Fibroblast of skin of left biceps (primary cell): ENCODE results near the gene SLC26A2.
"Not testable (repeated sequence)": the region's sequence is repeated elsewhere in the genome, so short reads cannot be mapped to it uniquely, and the experiment has no call there.

Source experiments
- DNase-seq, 2 experiments: peaks; one replicate each; pipeline ENCODE4 v3.0.0-alpha.2; 2013; ENCODE audit warnings: low read depth in 2 of 2

The SLC26A2 gene

GRCh38 chr5:149936700-149937091 lies 23.9 kb upstream of the SLC26A2 start:
- DNase-seq = no peak

DNA sequence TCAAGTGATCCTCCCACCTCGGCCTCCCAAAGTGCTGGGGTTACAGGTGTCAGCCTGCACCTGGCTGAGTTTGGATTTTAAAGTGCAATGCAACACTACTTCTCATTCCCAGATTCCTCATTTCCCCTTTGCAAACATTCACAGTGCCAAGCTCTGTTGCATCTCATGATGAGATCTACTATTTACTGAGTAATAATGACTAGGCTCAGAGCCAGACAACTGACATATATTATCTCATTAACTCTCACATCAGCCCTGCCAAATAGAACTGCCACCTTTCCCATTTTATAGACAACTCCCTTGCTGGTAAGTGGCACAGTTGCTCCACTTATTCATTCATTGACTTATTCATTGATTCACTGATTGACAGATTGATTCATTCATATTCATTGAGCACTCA lies 22.9 kb upstream of the SLC26A2 start:
- no peak for DNase-seq

DNA sequence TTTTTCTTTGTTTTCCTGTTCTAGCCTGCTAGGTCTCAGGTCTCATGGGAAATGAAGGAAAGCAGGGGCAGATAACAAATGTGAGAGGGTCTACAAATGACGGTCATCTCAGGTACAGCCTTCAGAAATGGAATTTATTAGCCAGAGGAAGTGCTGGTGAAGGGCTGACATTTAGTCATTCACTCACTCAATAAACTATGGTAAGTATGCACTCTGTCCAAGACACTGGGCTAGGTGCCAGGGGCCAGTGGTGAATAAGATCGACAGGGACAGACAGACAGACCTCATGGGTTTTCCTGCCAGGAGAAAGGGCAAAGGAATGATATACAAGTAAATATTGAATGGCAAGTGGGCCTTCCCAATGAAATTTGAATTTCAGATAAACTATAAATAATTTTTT lies 22.3 kb upstream of the SLC26A2 start:
- DNase-seq = no peak

GRCh38 chr5:149938791-149939358 lies 21.7 kb upstream of the SLC26A2 start:
- DNase-seq = no peak

GRCh38 chr5:149939546-149939945 lies 21.0 kb upstream of the SLC26A2 start:
- no peak for DNase-seq

GRCh38 chr5:149940077-149940574 lies 20.4 kb upstream of the SLC26A2 start:
- DNase-seq = no peak

DNA sequence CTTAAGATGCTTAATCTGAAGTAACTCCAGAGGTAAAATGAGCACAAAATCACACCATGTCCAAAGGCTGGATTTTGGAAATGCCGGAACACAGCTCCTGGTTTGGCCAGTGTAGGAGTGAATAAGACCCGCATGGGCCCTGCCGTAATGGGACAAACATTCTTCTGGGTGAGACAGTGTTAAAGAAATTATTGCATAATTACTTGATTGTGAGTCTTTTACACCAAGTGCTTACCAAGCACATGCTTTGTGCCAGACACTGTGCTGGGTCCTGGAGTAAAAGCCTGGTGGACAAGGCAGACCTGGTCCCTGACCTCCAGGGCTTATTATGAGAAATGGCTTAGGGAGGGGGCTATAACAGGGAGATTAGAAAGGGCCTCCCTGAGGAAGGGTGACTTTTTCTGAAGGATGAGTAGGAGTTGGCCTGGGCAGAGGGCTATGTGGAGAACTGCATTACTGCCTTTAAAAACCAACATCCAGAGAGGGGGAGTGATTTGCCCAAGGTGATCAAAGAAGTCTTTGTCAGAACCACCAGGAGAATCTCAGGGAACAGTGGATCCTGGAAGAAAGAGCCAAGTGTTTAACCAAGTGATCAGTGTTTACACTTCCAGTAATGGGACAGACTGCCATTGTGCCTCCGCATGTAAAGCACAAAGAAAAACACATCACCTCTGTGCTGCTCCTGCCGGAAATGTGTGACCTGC lies 19.5 kb upstream of the SLC26A2 start:
- no peak for DNase-seq

DNA sequence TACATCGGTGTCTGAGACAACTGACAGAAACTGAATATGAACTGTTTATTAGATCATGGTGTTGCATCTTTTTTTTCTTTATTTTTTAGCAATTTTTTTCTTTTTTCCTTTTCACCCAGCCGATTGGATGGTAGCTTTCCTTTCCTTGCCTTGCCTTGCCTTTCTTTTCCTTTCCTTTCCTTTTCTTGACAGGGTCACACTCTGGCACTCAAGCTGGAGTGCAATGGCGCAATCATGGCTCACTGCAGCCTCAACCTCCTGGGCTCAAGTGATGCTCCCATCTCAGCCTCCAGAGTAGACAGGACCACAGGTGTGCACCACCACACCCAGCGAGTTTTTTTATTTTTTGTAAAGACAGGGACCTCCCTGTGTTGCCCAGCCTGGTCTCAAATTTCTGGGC lies 18.8 kb upstream of the SLC26A2 start:
- DNase-seq = no peak

- no peak for DNase-seq
These were observed 18.4 kb upstream of the SLC26A2 start for GRCh38 chr5:149942199-149942598.

DNA sequence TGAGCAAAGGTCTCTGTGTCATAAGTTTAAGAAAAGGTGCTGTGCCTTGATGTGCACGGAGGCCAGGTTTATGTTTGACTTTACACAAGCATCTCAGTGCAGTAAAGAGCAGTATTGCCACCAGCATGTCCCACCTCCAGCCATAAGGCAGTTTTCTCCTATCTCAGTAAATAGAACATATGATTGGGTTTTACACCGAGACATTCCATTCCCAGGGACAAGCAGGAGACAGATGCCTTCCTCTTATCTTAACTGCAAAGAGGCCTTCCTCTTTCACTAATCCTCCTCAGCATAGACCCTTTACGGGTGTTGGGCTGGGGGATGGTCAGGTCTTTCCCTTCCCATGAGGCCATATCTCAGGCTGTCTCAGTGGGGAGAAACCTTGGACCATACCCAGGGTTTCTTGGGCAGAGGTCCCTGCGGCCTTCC lies 17.8 kb upstream of the SLC26A2 start:
- not testable (repeated sequence) for DNase-seq

GRCh38 chr5:149943177-149943949 lies 17.2 kb upstream of the SLC26A2 start:
- not testable (repeated sequence) for DNase-seq

DNA sequence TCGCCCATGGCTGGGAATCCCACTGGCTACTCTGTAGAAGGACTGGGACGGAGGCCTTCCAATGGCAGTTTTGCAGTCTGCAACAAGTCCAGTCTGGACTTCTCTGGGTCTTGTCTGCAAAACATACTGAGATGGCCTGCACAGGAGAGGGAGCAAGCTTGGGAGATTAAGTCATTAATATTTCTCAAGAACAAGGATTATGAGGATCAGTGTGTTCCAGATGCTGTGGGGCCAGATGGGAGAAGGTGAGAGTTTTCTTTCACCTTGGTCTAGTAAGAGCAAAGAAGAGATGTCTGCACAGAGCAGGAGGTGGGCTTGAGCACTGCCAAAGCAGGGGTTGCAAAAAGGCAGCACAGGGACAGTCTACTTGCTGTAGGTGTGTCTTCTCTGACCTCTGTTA lies 15.9 kb upstream of the SLC26A2 start, which contains the start of gene PDE6A:
PDE6A (minus strand) TSS at position 128 of the 400 bp plus-strand sequence; CDS start at position 8, 120 bp downstream.
- no peak for DNase-seq

GRCh38 chr5:149946118-149946517 lies 14.4 kb upstream of the SLC26A2 start:
- DNase-seq = no peak

DNA sequence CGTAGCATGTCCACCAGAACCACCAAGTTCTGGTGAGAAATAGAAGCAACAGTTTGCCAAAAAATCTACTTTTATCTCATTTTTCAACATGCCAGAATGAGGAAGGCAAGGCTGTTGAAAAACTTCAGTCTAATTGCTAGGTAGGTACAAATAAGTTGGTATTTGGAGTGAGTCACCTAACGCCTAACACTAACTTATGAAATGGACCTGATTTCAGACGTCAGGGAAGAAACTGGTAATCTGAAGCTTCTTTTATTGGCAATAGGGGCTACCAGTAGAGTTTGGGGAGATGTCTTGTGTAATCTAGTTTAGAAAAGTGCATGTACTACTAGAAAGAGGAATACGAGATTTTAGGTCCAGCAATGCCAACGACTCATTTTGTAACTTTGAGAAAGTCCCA lies 11.6 kb upstream of the SLC26A2 start:
- DNase-seq = no peak

DNA sequence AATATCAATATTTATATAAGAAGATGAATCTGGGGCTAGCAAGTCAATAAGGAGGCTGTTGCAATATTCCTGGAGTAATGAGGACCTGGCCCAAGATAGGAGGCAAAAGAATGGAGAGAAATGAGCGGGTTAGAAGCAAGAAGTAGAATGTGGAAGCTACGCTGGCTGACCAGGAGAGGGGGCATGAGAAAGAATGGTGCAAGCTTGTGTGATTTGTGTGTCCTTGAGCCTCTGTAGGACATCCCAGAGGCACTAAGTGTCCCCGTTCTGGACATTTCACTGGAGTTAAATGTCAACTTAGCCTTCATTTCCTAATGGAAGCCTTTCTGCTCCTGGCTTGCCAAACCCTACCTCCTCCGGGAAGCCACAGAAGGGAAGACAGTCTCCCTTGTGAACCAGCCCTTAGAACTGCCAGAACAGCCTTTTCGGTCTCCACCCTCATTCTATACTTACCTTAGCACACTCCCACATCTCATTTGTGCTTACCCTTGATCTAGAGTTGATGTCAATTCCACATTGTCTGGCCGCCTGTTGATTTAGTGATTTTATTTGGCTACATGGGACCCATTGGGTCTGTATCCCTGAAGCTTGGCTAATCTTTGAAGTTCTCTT lies 9.3 kb upstream of the SLC26A2 start:
- DNase-seq = no peak

DNA sequence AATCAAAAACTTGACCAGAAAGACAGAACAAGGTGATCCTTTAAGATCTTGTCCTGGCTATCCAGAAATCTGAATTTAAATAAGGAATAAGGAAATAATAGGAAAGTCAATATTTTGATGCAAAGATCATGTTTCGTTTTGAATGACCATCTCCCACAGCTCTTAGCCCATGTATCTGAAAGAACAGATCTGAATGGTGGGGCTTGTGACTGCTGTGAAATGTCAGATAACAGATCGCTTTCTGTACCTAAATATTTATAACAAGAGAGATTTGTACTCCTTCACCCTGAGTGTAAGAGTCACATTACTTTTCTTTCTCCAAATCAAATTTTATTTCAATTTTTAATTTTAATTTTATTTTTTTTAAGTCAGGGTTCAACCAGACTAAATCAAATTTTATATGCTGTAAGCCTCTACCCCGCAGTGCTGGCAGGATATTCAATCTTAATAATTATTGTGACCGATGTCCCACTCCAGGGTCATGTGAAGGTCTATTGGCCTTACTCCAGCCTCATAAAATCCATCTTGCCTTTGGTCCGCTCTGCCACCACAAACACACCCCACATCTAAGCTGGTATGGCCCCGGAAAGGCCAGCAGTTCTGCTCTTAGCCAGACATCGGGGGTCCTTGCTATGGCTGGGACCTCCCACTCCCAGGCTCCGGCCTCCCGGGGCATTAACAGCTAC lies 7.0 kb upstream of the SLC26A2 start:
- DNase-seq = no peak

DNA sequence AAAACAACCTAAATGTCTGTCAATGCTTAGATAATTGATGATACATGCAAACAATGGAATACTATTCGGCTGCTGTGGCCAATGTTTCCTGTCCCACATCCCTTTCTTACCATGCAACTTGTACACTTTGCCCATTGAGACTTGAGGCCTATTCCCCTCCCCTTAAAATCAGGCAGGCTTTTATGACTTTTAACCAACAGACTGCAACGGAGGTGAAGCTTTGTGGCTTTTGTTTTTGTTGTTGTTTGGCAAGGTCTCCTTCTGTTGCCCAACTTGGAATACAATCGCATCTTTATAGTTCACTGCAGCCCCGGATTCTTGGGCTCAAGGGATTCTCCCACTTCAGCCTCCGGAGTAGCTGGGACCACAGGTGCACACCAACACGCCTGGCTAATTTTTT lies 5.8 kb upstream of the SLC26A2 start:
- no peak for DNase-seq

- DNase-seq = no peak
These were observed 3.9 kb upstream of the SLC26A2 start for GRCh38 chr5:149956685-149957084.

GRCh38 chr5:149957855-149958254 lies 2.7 kb upstream of the SLC26A2 start:
- no peak for DNase-seq

GRCh38 chr5:149959406-149960236 lies 937 bp upstream of the SLC26A2 start:
- no peak for DNase-seq

- no peak for DNase-seq
These were observed 678 bp downstream of the SLC26A2 start for GRCh38 chr5:149961186-149961685.
